ENCODE data around the gene NRP2.

Gene NRP2

DNA sequence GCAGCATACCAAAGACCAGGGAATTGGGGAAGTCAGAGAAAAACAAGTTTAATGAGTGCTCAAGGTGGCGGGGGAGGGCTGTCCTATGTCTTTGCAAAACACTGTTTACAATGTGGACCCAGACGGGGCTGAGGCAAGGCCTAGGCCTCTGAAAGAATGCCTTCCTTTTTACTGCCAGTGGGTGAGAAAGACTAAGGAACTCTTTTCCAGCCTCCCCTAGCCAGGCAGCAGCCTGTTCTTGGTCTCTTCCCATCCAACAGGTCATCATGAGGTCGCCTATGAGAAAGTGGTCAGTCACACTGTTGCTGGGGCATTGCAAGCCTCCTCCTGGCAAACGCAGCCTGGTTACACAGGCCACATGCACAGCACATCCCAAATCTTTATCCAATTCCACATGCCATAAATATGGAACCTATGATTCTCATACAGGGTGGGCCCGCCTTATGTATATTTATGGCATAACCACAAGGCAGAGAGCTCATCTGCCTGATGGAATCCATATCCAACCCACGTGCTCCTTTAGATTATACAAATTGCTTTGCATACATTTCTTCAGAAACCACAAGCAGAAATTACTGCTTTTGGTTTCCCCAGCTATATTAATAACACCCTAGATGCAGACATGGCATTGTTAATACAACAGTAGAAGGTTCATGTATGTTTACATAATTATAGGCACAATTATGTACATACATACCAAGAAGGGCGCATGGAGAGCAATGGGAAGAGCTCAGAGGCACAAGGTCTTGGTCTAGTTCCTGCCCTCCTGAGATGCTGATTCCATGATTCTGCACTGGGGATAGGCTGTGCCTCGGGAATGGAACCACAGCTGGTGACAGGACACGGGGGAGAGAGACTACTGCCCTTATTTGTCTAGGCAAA lies 48.6 kb downstream of the NRP2 start:
- in situ Hi-C loops (cut with MboI; ENCODE audit: low sequenced_read_pairs): no loop called here

DNA sequence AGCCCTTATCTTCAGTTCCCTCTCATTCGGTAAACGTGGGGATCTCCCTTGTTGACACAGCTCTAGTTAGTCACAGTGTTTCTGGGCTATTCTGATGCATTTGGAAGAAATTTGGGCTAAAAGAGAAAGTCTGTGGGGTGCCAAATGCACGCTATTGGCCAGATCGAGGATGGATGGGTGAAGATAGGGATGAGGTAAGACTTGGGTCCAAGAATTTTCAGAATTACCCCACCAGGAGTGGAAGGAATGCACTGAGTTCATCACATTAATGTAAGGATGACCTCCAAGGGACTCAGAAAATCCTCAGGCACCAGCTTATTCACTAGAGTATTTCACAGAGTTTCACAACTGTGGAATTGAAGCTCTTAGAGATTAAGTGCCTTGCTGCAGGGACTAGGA lies 49.3 kb downstream of the NRP2 start:
- in situ Hi-C loops (cut with MboI; ENCODE audit: low sequenced_read_pairs): no loop called here

DNA sequence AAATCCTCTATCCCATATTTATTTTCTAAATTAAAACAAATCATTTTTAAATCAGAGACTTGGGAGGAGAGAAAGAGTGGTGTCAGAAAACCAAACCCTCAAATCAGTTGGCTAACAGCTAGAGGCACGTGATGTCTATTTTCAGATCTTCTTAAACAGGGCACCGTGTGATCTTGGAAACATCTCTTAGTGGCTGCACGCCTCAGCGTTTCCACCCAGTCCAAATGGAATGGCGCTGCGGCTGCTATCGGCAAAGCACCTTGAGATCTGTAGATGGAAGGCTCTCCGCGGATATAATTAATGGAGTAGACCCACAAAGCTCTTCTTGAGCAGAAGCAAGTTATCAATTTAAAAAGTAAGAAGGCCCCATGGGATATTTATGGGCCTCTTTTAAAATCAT lies 50.0 kb downstream of the NRP2 start:
- in situ Hi-C loops (cut with MboI; ENCODE audit: low sequenced_read_pairs): no loop called here

DNA sequence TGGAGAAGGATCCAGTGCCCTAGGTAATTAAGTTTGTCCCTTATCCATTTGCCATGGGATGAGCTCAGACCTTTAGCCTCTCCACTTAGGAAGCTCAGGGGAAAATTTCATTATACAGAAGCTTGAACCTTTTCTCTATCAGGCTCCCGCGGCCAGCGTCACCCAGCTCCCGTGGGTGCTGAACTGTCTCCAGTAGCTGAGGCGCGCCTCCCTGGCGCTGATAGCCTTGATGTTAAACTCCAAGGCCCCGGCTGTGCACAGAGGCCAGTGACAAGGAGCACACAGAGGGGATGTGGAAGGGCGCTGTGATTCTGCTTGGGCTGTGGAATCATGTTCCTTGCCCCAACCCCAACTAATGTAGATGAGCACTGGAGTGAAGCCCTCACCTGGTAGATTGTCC lies 50.8 kb downstream of the NRP2 start:
- in situ Hi-C loops (cut with MboI; ENCODE audit: low sequenced_read_pairs): no loop called here

DNA sequence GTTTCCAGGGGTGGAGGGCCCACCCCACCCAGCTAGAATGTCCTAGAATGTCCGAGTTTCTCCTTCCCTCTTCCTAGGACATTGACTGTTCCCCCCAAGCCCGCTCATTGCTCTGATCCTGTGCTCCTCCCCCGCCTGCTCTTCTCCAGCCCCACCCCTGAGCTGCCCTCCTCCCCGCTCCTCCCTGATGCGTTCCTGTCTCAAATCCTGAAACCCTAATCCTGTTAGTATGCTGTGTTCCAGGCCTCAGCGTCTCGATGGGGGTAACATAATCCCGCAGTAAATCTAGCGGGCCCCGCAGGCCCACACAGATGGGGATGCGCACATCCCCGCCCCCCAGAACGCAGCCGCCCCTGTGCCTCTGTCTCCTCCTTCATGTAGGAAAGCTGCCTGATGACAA lies 51.3 kb downstream of the NRP2 start:
- in situ Hi-C loops (cut with MboI; ENCODE audit: low sequenced_read_pairs): no loop called here

DNA sequence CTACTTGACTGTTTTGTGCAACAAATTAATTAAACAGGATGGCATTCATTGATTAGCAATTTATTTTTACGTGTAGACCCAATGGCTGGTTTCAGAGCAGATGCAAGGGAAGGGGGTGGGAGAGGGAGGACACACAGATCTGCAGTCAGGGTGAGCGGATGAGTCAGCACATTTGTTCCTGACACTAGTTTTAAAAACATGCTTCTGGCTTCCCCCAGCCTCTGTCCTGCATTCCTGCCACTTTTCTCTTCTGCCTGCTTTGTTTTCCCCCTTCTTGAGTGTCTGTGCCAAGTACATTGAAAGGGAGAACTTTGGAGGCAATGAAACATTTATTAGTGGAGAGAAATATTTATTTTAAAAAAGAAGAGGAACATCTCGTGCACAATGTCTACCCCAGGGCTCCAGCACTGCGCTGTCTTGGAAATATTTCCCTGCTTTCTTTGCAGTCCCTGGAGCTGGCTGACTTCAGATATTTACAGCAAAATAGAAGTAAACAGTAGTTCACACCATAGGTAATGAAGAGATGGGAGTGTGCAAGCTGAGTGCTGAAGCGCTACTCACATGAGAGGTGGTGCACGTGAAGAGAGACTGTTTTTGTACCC lies 52.2 kb downstream of the NRP2 start:
- in situ Hi-C loops (cut with MboI; ENCODE audit: low sequenced_read_pairs): no loop called here

DNA sequence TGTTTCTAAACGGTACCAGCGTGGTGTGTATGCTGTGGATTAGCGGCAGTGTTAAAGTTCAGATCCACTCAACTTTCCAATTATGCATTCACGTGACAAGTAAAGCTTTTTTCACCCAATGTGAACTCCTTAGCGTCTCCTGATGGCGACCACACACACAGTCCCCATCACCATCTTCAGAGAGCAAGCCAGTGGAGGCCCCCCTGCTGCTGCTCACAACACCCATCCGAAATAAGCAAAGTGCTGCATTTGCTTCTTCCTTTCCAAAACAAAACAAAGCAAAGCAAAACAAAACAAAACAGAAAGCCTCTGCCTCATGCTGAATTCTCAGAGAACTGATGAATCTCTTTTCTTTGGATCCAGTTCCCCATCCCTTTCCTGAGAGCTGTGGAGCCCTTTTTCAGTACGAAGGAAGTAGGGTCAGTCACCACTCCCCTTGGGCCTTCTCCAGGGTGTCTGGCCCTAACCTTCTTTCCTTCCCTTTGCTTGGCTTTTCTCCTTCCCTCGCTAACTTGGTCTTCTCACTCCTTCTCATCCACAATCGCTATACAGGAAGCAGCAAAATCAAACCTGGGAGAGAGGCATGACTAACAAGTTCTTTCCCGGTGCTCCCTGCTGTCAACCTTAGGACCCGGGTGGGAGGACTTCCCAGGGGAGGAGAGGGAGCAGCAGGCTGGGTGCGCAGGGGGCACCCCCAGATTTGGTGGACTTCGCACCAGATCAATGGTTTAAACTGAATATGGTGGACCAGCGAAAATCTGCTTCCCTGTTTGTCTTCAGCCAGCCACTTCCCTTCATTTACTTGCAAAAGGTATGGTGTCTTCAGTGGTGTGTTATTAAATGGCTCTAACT lies 56.0 kb downstream of the NRP2 start:
- in situ Hi-C loops (cut with MboI; ENCODE audit: low sequenced_read_pairs): no loop called here

DNA sequence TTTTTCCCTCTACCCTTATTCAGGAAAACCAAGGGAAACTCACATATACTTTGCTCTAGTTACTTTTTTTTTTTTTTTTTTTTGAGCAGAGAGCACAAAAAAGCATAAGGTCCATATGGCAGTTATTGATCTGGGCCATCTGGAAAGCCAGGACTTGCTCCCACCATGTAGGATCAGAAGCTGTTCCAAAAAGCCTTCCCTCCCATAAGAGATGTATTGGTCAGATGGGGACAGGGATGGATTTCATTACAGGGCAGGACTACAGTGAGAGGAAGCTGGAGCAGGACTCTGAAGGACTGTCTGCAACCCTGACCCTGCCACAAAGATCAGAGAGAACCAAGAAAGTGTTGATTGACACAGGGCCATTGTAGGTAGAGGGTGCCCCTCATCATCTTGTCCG lies 57.3 kb downstream of the NRP2 start:
- in situ Hi-C loops (cut with MboI; ENCODE audit: low sequenced_read_pairs): no loop called here

DNA sequence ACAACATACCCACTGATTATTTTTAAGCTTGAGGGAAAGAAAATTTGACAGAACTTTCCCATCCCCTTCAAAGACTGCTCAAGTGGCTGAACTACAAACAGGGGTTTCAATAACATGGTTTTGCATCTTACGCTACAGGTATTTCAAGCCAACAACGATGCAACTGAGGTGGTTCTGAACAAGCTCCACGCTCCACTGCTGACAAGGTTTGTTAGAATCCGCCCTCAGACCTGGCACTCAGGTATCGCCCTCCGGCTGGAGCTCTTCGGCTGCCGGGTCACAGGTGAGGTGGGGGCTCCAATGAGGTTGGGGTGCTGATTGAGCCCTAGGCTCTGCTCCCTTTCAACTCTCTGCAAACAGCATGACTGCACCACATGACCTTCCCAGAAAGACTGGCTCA lies 58.1 kb downstream of the NRP2 start:
- in situ Hi-C loops (cut with MboI; ENCODE audit: low sequenced_read_pairs): no loop called here

DNA sequence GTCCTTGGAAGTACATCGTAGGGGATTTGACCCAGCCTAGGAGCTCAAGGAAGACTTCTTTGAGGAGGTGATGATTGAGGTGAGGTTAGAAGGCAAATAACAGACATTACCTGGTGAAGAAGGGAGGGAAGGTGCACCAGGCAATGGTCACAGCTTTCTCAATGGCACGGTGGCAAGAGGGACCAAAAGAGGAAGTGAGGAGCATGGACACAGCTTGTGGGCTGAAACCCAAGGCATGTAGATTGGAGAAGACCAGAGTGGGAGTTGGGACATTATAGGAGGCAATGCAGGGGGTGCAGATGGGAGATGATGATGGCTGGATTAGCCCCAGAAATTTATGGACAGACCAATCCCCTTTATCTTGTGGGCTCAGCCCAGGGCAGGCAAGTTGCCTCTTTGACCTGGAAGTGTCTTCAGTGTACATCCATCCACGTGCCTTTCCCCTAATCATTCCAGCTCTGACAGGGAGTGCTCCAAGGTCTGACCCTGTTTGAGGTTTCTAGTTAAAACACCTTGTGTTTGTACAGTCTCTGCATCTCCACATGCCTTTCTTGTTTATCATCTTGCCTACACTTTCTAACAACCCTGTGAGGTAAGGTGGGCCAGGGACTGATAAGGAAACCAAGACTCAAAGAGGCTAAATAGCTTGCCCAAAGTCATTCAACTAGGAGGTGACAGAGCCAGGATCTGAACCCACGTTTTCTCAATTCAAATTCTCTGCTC lies 59.1 kb downstream of the NRP2 start:
- in situ Hi-C loops (cut with MboI; ENCODE audit: low sequenced_read_pairs): no loop called here

DNA sequence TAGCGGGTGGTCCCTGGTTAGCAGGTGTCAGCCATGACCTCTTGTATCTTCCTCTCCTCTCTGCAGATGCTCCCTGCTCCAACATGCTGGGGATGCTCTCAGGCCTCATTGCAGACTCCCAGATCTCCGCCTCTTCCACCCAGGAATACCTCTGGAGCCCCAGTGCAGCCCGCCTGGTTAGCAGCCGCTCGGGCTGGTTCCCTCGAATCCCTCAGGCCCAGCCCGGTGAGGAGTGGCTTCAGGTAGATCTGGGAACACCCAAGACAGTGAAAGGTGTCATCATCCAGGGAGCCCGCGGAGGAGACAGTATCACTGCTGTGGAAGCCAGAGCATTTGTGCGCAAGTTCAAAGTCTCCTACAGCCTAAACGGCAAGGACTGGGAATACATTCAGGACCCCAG lies 60.8 kb downstream of the NRP2 start:
- in situ Hi-C loops (cut with MboI; ENCODE audit: low sequenced_read_pairs): no loop called here

DNA sequence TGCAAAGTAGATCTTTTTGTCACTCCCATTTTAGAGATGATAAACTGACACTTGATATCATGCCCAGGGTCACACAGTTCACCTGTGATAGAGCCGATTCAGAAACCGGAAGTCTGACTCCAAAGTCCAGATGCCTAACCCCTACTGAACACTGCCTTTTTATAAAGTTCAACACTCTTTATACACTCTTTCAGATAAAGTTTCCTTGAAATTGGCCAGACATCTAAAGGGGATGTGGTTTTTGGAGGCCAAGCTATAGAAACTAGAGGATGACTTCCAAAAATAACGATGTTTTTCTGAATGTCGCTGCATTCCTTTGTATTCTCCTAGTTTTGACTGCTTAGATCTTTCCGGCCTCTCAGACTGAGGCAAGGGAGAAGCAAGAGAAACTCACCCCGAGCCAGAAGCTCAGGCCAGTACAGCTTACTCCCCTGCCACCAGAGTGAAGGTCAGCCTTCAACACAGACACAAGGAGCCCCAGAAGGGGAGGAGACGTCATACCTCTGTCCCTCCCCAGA lies 61.8 kb downstream of the NRP2 start:
- in situ Hi-C loops (cut with MboI; ENCODE audit: low sequenced_read_pairs): no loop called here

DNA sequence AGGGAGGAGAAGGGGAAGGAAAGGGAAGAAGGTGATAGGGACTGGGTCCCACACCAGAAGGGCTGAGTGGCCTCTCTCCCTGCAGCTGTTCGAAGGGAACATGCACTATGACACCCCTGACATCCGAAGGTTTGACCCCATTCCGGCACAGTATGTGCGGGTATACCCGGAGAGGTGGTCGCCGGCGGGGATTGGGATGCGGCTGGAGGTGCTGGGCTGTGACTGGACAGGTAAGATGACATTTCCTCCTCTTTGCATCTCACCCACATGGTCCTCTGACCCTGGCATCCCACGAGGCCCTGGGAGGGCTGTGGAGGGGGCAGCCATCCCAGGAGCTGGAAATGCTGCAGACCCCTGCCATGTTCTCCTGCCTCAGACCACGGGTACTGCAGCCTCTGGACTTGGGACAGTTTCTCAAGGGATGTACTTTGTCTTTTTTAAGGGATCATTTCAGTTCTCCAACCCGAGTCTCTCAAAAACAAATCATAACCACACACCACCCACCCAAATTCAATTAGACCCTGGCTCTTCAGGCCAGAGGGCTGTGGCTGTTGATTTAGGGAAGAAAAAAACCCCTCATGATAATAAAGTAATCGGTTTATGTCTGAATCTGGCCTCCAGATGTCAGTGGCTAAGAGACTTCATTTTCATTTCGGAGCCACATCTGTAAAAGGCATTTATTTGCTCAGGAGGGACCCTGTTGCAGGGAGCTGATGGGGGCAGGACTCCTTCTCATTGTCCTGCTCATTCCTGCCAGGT lies 63.5 kb downstream of the NRP2 start:
- in situ Hi-C loops (cut with MboI; ENCODE audit: low sequenced_read_pairs): no loop called here

DNA sequence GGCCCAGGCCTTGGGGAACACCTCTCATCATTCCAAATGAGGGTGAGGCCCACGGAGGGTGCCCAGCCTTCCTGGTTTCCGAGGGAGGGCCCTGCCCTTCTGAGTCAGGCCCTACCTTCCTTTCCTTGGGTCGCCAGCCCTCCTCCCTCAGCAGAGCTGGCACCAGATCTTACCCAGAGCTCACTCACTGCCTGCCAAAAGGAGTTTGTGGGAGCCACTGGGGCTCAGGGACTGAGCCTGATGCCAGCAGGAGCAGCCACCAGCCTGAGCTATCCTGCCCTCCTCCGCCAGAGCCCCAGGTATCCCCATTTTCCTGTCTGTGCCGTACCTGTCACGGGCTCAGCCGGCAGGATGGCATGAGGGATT lies 64.1 kb downstream of the NRP2 start:
- in situ Hi-C loops (cut with MboI; ENCODE audit: low sequenced_read_pairs): no loop called here

DNA sequence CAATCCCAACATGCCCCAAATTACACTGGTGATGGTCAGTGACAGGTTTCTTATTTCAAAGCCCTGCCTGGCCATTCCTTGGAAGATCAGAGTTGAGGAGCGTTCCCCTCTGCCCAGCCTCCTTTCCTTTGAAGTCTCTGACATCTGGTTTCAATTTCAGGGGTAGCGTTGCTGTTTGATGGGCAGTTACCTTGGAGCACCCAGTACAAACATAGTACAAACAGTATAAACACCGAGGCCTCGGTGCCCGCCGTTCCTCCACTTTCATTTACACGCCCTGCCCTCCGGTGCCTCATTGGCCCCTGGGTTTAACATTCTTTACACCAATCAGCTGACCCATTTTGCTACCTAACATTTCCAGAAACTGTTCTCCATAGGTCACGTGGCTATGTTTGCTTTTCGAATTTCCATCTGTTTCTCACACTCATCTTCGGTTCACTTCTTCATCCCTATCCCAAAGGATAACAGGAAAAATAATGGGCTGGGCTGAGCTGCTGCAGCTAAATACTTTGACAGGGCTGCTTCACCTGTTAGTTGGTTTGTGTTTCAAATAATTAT lies 65.6 kb downstream of the NRP2 start:
- in situ Hi-C loops (cut with MboI; ENCODE audit: low sequenced_read_pairs): no loop called here

DNA sequence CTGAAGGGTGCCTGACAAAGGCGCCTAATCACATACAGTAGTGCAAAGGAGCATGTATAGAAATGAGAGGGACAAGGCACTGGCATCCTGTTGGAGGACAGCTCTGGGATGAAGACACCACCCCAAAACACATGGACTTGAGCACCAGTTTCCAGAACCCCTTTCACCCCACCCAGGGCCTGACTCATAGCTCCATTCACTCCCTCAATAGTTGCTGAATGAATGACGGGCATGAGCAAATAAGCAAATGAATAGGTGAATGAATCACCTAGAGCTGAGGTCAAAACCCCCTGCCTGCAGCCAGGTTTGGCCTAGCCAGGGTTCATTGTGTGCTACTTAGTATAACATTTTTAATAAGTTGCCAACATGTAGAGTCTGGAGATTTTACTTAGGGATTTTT lies 66.3 kb downstream of the NRP2 start:
- in situ Hi-C loops (cut with MboI; ENCODE audit: low sequenced_read_pairs): no loop called here

DNA sequence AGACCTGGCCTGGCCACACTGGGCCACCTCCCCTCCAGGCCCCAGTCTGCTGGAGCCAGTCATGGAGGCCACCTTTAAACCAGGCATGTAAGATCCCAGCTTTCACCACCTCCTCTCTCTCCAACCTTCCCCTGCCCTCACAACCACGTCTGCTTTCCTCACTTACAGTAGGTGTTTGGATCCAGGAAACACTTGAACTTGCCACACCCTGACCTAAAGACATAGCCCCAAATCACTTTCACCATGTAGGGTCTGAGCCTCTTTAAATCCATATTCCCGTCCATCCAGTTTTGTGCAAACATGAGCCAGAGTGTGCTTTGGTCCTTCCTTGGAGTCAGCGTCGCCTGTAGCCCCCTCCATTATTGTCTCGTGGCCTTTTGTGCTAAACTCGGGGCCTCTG lies 66.8 kb downstream of the NRP2 start:
- in situ Hi-C loops (cut with MboI; ENCODE audit: low sequenced_read_pairs): no loop called here

DNA sequence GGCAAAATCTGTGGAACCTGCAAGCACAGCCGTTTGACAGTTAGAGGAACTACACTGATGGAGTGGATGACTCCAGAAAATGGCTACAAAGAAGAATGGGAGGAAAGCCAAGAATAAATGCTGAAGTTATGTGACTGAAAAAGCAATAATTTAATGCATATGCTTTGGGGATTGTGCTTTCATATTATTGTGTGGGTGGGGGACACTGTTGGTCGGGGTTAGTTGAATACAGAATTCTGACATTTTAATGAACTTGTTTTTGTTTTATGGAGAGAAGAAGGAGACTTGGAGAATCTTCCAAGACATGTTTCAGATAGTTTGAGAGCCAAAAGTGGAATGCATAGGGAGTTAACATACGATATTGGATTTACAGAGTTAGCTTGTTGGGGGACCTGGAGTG lies 68.5 kb downstream of the NRP2 start:
- in situ Hi-C loops (cut with MboI; ENCODE audit: low sequenced_read_pairs): no loop called here

DNA sequence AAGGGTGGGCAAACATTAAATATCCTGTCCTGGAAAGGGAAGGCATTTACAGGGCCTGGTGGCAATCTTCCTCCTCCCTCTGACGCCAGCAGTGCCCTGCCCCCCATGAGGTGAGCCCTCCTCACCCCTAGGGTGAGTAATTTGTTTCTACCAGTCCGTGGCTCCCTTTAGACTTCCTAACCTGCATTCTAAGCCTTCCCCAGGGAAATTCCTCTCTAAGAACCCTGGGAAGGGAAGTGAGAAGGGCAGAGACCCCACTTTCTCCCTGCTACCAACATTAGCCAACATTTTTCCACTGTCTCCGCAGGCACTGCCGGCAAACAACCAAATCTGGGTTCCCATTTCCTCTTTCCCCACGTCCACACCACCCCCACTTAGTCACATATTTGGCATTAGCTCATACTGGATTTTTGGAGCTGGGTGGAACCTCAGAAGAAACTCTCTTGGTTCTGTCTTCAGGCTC lies 69.3 kb downstream of the NRP2 start:
- in situ Hi-C loops (cut with MboI; ENCODE audit: low sequenced_read_pairs): no loop called here

DNA sequence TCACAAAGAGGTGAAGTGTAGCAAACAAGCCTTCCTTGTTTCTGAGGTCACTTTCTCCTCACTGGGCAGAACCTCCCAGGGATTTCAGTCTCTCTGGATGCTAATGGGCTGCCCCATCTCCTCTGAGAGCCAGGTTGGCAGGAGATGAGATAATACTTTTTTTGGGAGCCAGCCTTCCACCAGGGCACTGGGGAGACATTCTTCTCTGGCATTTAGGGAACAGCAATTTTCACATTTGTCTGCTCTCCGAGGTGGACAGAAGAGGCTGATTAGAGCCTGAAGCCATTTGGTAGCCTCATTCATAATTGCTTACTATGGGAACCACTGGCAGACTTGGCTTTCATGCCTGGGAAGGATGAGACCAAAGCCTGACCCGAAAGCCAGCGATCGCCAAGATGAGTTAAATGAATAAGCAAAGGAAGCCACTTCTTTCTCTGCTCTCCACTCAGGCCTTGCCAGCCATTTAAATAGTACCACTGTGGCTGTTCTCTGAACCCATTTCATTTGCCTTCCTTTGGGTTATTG lies 70.1 kb downstream of the NRP2 start:
- in situ Hi-C loops (cut with MboI; ENCODE audit: low sequenced_read_pairs): no loop called here

Measured in hTERT RPE-1 (cell line).